Measurements from ENCODE around the gene ARL15.

- TF ChIP-seq CTCF (IDR thresholded peaks at IDR 0.05) (no peak), POLR2A (IDR thresholded peaks at IDR 0.05) (no peak)
Measured at GRCh38 chr5:54115735-54116403, 194.5 kb downstream of the ARL15 start.

Data from esophagus squamous epithelium (tissue), 4 donors.